IMR-90 (cell line): ENCODE measurements around the gene TRPC3. TPM values are rescaled to one million over a fixed set of nuclear protein-coding genes. Genes with fewer than 3 reads are reported as not detected.

ENCODE experiments used
- ATAC-seq: fragments of 200-7000 bp; cut with Tn5 transposase; 2 replicates; pipeline ENCODE4 v1.9.1; 2020; ENCODE audit warnings: low read depth, mild to moderate bottlenecking, moderate library complexity
- BruUV-seq: library from RNA; stranded (reverse); fragments of 400-500 nt; replicated peaks from 2 replicates; lab custom pipeline; 2021; lab: Mats Ljungman, UMichigan
- CTCF ChIA-PET: fragments of 300-600 bp; formaldehyde crosslinking; extraction: SDS; loops from one replicate; lab custom pipeline; 2021; ENCODE audit warnings: antibody characterized with exemption; lab: Yijun Ruan, JAX
- POLR2A ChIA-PET: fragments of 300-600 bp; sonication (Branson Sonifier 250); formaldehyde crosslinking; loops from one replicate; lab custom pipeline; 2022; ENCODE audit warnings: antibody characterized with exemption; ENCODE audit not compliant: unreplicated experiment; lab: Charles Lee
- DNase-seq: peaks from one replicate; pipeline ENCODE4 v3.0.0; 2013
- H2AFZ ChIP-seq: replicated peaks from 2 replicates; pipeline ENCODE3; 2013; ENCODE audit warnings: low read length, mild to moderate bottlenecking; ENCODE audit not compliant: poor library complexity
- H2AK5ac ChIP-seq: 2 replicates; pipeline ENCODE4 v1.6.1; 2013; ENCODE audit warnings: low read depth, low read length, inconsistent platforms
- H2AK9ac ChIP-seq: replicated peaks from 2 replicates; pipeline ENCODE3; 2013; ENCODE audit warnings: mild to moderate bottlenecking, low read depth, low read length, moderate library complexity; ENCODE audit not compliant: poor library complexity
- H2BK120ac ChIP-seq: 2 replicates; pipeline ENCODE4 v1.6.1; 2013; ENCODE audit warnings: low read depth, low read length, inconsistent platforms
- H2BK15ac ChIP-seq: 3 replicates; pipeline ENCODE4 v1.6.1; 2013; ENCODE audit warnings: low read depth, low read length, inconsistent platforms
- H2BK20ac ChIP-seq: 2 replicates; pipeline ENCODE4 v1.6.1; 2013; ENCODE audit warnings: low read depth, mild to moderate bottlenecking, inconsistent platforms, low read length, moderate library complexity
- H2BK5ac ChIP-seq: 2 replicates; pipeline ENCODE4 v1.6.1; 2013; ENCODE audit warnings: mild to moderate bottlenecking, low read depth, low read length, inconsistent platforms; ENCODE audit not compliant: poor library complexity, severe bottlenecking
- H3K14ac ChIP-seq: replicated peaks from 2 replicates; pipeline ENCODE4 v1.6.1; 2013; ENCODE audit warnings: low read depth, low read length, inconsistent platforms
- H3K18ac ChIP-seq: 2 replicates; pipeline ENCODE4 v1.6.1; 2013; ENCODE audit warnings: low read depth, low read length, control low read depth
- H3K23ac ChIP-seq: 2 replicates; pipeline ENCODE4 v1.6.1; 2013; ENCODE audit warnings: low read depth, low read length, inconsistent platforms
- H3K27ac ChIP-seq: 2 replicates; pipeline ENCODE4 v1.5.1; 2013; ENCODE audit warnings: mild to moderate bottlenecking, control low read depth, low read length; ENCODE audit not compliant: insufficient read depth
- H3K27me3 ChIP-seq: 2 replicates; pipeline ENCODE4 v1.6.1; 2013; ENCODE audit warnings: low read length; ENCODE audit not compliant: control insufficient read depth, insufficient read depth
- H3K36me3 ChIP-seq: 2 replicates; pipeline ENCODE4 v1.6.1; 2013; ENCODE audit warnings: low read length, mixed read lengths; ENCODE audit not compliant: control insufficient read depth, insufficient read depth
- H3K4ac ChIP-seq: 2 replicates; pipeline ENCODE4 v1.6.1; 2013; ENCODE audit warnings: low read depth, low read length, inconsistent platforms
- H3K4me1 ChIP-seq: 2 replicates; pipeline ENCODE4 v1.6.1; 2013; ENCODE audit warnings: low read length, mixed read lengths; ENCODE audit not compliant: control insufficient read depth, insufficient read depth
- H3K4me2 ChIP-seq: 2 replicates; pipeline ENCODE4 v1.6.1; 2013; ENCODE audit warnings: low read depth, mild to moderate bottlenecking, control low read depth, low read length, moderate library complexity
- H3K4me3 ChIP-seq: 2 replicates; pipeline ENCODE4 v1.5.1; 2013; ENCODE audit warnings: low read depth, mild to moderate bottlenecking, control low read depth, low read length, moderate library complexity; ENCODE audit not compliant: insufficient read depth
- H3K56ac ChIP-seq: 2 replicates; pipeline ENCODE4 v1.6.1; 2013; ENCODE audit warnings: low read length, inconsistent platforms; ENCODE audit not compliant: insufficient read depth; ENCODE audit errors: extremely low read depth
- H3K79me1 ChIP-seq, 2 experiments: 2 replicates each; pipeline ENCODE4 v1.6.1; 2013; ENCODE audit warnings: low read length in 2 of 2, inconsistent platforms in 1 of 2, low read depth in 1 of 2
- H3K9ac ChIP-seq: 2 replicates; pipeline ENCODE4 v1.6.1; 2013; ENCODE audit warnings: low read depth, low read length, control low read depth
- H3K9me1 ChIP-seq: 2 replicates; pipeline ENCODE4 v1.6.1; 2013; ENCODE audit warnings: low read length, inconsistent platforms; ENCODE audit not compliant: insufficient read depth
- H3K9me3 ChIP-seq: 2 replicates; pipeline ENCODE4 v1.6.1; 2013; ENCODE audit warnings: low read length; ENCODE audit not compliant: control insufficient read depth, insufficient read depth
- H4K20me1 ChIP-seq: 2 replicates; pipeline ENCODE4 v1.6.1; 2013; ENCODE audit warnings: low read length, inconsistent platforms; ENCODE audit not compliant: insufficient read depth
- H4K5ac ChIP-seq: 2 replicates; pipeline ENCODE4 v1.6.1; 2013; ENCODE audit warnings: mild to moderate bottlenecking, low read depth, low read length, control low read depth
- H4K8ac ChIP-seq, 2 experiments: 2 replicates each; pipeline ENCODE4 v1.6.1; 2013; ENCODE audit warnings: low read depth in 2 of 2, low read length in 2 of 2, control low read depth in 1 of 2, inconsistent platforms in 1 of 2
- H4K91ac ChIP-seq: 2 replicates; pipeline ENCODE4 v1.6.1; 2013; ENCODE audit warnings: low read depth, low read length, inconsistent platforms; ENCODE audit not compliant: insufficient read depth
- RAD21 ChIP-seq: IDR thresholded peaks from 2 replicates; pipeline ENCODE4 v1.6.1; 2012; ENCODE audit warnings: low read length, improper control_type of control experiment
- WGBS, 2 experiments: methylation state at CpG; one replicate each; pipeline versions ENCODE4 v1.1.5 to v1.1.7; 2013; ENCODE audit warnings: missing lambda C conversion rate in 2 of 2; ENCODE audit not compliant: insufficient read length in 1 of 2; ENCODE audit errors: extremely low coverage in 2 of 2; 5-methylcytosine and 5-hydroxymethylcytosine counted together
- dilution Hi-C: fragments of 300-500 bp; cut with HindIII; formaldehyde crosslinking; loops from one replicate; pipeline ENCODE4 v1.14.3; 2018; ENCODE audit warnings: low sequenced_read_pairs; ENCODE audit not compliant: unreplicated experiment
- in situ Hi-C: fragments of 300-500 bp; cut with MboI; formaldehyde crosslinking; loops from 3 replicates; pipeline ENCODE4 v1.14.3; 2019; ENCODE audit warnings: low sequenced_read_pairs, inconsistent platforms, mixed read lengths
- intact Hi-C: fragments of 100-400 bp; cut with micrococcal nuclease; formaldehyde crosslinking; loops from 2 replicates; pipeline ENCODE4 v1.10.0; 2022
- polyA plus RNA-seq, 3 experiments: library from polyadenylated mRNA; depleted of rRNA; stranded (reverse); fragments of >200 nt; gene quantifications; 2 replicates each; pipeline ENCODE4 v1.2.3, GENCODE V29; 2012; ENCODE audit warnings: low replicate concordance in 1 of 3
- total RNA-seq: library from RNA; depleted of rRNA; stranded (reverse); fragments of >200 nt; gene quantifications from 2 replicates; pipeline ENCODE4 v1.2.3, GENCODE V29; 2012

Gene TRPC3
- total and polyA plus RNA-seq, 2 of the 4 experiments (the other 2 are of a cell fraction) = 1.1 to 2.7 TPM

- H3K4me2 ChIP-seq = no peak overlapping the region
- no peak overlapping the region for H3K4me3 ChIP-seq
- H2BK15ac ChIP-seq = no peak overlapping the region
- no peak overlapping the region for H2BK5ac ChIP-seq
- no peak overlapping the region for H4K91ac ChIP-seq
- in situ Hi-C loops = no loop called here
- no peaks in the 10 kb centered on the region for H3K4me1 ChIP-seq
- no peak overlapping the region for H3K23ac ChIP-seq
- H3K9me3 ChIP-seq = no peaks in the 10 kb centered on the region
- H3K9me1 ChIP-seq = no peaks in the 10 kb centered on the region
- H2BK120ac ChIP-seq = no peak overlapping the region
- no peak overlapping the region for H2AFZ ChIP-seq
- no TSS peak for BruUV-seq
- H2AK5ac ChIP-seq = no peak overlapping the region
- H4K8ac ChIP-seq = no peak overlapping the region
- H3K36me3 ChIP-seq = no peaks in the 10 kb centered on the region; the same call in 1 of the 2 replicates
- ATAC-seq = no peak
- no peak overlapping the region for H4K5ac ChIP-seq
- DNase-seq = no peak
- H4K20me1 ChIP-seq = no peaks in the 10 kb centered on the region
- ChIA-PET POLR2A (no interaction called here), CTCF (no interaction called here)
- no peak overlapping the region for H3K14ac ChIP-seq
- H2AK9ac ChIP-seq = no peak overlapping the region
- H3K27me3 ChIP-seq = no peaks in the 10 kb centered on the region
- no peak overlapping the region for H3K18ac ChIP-seq
- TF ChIP-seq RAD21 = no peak
- H3K27ac ChIP-seq = no peak overlapping the region
- H3K4ac ChIP-seq = no peak overlapping the region
- 95% methylated on average over 37 of the region's 59 CpGs; no CpG with 5 or more reads in 1 of the 2 experiments for WGBS, 2 experiments
- no peaks in the 10 kb centered on the region for H3K79me1 ChIP-seq
- intact Hi-C loops = loop anchor here (10.0 kb wide), 1 partner anchor 1002 kb away; no protein-coding TSS in a partner anchor
- no peak overlapping the region for H2BK20ac ChIP-seq
- H3K56ac ChIP-seq = no peak overlapping the region
- no peak overlapping the region for H3K9ac ChIP-seq
- dilution Hi-C loops = no loop called here
These were observed 19.5 kb downstream of the TRPC3 start for GRCh38 chr4:121932212-121932974.
